HG03159 (cell line): Measurements from ENCODE around the gene RASL10A.

Experiments used
- ATAC-seq: cut with Tn5 transposase; IDR thresholded peaks from one replicate; pipeline ENCODE4 v1.9.1; 2021; ENCODE audit warnings: mild to moderate bottlenecking, moderate library complexity; ENCODE audit not compliant: unreplicated experiment

RASL10A gene

DNA sequence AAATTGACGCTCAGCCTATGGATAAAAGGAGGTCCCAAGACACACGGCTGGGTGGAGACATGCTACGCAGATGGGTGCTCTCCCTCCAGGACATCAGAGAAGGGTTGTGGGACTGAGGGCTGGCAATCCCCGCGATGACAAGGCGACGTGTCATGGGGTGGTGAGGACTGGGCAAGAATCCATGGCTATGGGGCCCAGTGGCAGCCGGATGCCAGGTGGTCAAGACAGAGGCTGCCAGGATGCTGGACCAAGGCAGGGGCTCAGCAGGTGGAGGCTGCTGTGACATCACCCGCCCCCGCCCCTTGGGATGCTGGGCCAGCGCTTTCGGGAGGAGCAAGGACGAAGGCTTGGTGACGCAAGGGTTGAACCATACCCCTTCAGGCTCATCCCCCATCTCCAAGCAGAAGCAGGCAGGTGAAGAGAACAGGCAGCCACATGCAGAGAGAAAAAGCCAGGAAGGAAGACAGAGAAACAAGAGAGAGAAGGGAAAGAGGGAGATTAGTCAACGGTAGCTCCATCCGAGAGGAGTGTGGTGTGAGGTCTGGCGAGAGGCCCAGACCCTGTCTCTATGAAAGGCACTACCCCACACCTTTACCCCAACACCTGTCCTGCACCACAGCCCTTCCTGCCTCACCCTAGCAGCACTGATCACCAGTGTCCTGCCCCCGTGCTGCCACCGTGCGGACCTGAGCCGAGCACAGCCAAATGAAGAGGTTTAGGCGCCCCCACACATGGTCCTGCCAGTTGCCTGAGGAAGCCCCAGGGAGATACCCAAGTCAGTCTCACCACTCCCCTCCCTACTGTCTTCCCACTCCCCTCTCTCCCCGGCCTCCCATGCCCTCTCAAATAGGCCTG, 24.1 kb upstream of the RASL10A start:
- no peak for ATAC-seq

GRCh38 chr22:29338398-29338797, 22.9 kb upstream of the RASL10A start:
- no peak for ATAC-seq

DNA sequence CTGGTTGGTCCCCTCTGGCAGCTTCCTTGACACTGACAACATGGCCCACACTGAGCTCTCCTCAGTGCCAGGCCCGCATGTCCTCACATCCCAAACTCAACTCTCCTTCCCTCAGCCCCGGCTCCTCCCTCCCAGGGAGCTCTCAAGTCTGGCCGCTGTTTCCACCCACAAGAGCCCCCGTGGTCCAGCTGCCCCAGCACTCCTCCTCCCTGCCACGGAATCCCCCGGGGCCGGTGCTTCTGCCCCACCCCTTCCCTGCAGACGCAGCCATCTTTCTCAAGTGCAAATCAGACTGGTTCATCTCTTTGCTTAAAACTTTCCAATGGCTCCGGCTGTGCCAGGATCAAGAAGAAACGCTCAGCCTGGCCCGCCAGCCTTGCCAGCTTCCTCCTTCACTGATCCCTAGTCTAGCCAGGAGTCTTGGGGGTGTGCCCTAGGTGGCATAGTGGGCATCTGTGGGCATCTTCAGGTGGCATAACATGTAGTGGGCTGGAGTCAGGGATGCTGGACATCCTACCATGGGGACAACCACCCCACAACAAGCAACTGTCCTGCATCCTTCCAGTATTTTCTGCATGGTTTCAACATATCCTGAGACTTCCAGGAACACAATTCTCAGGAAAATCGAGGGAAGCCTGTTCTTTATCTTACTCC, 22.3 kb upstream of the RASL10A start:
- no peak for ATAC-seq

DNA sequence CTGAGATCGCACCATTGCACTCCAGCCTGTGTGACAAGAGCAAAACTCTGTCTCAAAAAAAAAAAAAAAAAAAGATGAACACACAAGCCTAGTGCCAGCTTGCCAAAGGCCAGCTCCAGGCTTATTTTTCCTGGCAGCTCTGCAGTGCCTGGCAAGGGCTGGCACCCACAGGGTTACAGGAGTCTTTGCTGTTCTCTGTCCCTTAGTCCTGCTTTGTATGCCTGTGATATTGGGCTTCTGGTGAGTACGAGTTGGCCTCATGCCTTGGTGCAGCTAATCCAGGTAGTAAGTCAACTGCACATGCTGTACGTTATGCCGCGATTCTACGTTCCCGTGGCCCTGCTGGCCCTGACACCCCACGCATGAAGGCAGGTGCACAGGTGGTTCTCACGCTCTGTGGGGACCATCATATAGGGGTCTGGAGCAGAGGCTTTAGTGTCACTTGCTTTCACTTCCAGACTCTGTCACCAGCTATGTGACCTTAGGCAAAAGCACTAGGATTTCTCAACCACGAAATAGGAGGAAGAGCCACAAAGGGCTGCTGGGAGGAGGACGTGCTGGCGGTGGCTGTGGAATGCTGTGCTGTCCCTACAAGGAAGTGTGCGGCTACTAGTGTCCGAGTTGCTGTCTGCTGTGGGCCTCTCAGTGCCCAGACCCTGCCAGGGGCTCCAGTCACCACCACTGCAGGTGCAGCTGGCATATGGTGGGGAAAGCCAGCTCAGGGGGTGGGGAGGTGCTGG, 21.4 kb upstream of the RASL10A start:
- ATAC-seq, result no peak

GRCh38 chr22:29335656-29336055, 20.2 kb upstream of the RASL10A start:
- no peak for ATAC-seq

- ATAC-seq, result no peak
These were observed 19.3 kb upstream of the RASL10A start for GRCh38 chr22:29334696-29335344.

- no peak for ATAC-seq
These were observed 18.7 kb upstream of the RASL10A start for GRCh38 chr22:29334148-29334547.

- no peak for ATAC-seq
These were observed 17.5 kb upstream of the RASL10A start for GRCh38 chr22:29332886-29333496.

DNA sequence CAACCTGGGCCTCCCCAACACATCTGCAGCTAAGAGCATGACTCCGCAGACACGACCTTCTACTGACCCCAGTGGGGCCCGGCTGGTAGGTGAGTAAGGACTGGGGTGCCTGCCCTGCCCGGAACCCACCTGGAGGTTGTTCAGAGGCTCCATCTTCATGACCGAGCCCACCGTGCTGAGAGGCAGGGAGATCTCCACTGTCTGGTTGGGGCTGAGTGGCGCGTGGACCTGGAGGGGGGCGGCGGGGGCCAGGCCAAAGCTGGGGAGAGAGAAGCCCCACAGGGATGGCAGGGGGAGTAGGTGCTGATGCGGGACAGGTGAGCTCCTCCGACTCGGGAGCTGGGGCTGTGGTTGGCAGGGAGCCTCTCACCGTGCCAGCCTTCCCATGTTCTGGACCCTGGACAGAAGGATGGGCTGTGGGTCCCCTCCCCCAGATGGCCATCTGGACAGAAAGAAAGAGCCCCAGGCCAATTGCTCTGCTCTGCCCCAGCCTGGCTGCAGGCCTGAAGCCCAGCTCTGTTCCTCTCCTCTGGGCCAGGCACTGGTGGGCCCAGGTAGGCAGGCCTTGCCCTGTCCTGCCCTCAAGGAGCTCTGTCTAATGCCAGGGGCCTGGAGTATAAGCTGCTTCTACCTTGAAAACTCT, 16.3 kb upstream of the RASL10A start:
- ATAC-seq, result no peak

GRCh38 chr22:29331213-29331612, 15.7 kb upstream of the RASL10A start:
- no peak for ATAC-seq

DNA sequence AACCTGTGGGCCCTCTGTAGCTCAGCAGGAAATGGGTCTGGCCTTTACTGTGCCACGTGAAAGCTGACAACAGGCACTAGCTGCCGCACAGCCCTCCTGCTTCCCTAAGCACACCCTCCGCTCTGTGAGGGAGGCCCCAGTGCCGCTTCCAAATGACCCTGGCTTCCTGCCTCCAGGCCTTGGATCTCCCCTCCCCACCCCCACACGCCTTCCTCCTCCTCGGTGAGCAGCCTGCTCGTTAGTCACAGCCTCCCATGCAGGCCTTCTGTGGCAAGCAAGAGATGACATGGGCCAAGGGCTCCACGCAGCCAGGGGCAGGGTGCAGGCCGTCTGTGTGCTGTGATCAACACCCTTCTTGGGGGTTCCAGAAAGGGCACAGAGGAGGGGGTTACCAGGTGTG, 15.3 kb upstream of the RASL10A start:
- no peak for ATAC-seq

GRCh38 chr22:29330291-29330690, 14.8 kb upstream of the RASL10A start:
- ATAC-seq, result no peak

DNA sequence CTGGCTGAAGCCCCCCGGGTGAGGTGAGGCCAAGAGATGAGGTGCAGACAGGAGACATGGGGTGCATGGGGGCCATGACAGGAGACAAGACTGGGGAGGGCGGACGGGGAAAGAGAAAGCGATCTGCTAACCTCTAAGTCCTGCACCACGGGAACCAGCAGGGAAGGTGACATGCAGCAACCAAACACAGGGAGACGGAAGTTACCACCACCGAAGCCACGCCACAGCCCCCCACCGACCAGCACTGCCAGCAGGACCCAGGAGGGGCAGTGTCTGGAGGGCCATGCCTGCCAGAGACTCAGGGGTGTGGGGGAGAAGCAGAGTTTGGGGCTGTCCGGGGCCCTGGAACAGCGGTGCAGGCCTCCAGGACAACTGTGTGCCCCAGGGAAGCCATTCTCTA, 14.1 kb upstream of the RASL10A start:
- no peak for ATAC-seq

DNA sequence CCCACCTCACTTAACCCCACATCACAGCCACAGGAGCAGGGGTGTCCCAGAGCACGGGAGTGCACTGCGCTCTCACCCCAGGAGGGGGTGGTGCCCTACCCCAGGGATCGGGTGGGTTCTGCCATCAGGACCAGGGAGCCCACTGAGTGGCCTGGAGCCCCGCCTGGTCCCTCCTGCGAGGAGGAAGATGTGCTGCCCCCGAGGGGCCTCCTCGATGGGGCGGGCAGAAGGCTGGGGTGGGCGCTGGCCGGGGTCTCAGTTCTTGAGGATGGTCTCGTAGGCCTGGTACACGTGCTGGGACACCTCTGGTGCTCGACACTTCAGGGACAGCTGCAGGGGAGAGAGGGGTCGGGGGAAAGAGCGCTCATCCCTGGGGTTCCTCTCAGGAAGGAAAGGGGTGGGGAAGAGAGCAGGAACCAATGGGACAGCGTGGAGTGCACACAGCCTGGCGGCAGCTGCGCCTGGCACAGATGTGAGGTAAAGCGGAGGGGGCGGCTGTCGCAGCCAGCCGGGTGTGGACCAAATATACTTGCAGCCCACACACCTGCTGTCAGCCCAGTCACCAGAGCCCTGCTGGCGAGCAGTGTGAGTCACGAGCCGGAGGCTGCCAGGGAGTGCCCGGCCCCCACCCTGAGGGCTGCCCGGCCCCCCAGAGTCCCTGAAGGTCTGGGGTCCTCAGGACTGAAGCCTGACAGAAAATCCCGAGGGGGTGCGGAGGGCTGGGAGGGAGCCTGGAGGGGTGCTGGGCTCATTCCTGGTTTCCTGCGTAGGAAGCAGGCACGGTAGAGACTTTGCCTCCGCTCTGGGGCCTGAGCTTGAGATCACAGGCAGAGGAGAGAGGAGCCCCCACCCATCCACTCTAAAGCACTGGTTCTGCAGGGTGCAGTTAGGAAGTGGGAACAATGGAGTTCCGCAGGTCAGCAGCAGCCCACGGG, 13.3 kb upstream of the RASL10A start:
- no peak for ATAC-seq

DNA sequence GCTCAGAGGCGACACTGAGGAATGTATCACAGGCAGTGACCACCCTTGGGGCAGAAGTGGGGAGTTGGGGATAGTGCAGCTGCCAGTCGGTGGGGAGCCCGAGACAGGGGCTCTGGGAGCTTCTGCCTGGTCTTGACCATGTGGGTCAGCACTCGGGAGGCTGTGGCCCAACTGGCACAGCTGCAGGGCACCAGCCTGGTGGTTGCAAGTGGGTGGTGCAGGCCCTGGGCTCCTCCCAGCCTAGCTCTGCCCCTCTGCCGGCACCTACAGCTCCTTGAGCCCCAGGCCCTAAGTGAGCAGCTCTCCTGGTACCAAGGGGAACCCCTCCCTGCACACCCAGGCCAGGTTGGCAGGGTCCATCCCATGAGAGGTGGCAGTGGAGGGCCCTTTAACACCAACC, 12.6 kb upstream of the RASL10A start:
- ATAC-seq, result no peak

DNA sequence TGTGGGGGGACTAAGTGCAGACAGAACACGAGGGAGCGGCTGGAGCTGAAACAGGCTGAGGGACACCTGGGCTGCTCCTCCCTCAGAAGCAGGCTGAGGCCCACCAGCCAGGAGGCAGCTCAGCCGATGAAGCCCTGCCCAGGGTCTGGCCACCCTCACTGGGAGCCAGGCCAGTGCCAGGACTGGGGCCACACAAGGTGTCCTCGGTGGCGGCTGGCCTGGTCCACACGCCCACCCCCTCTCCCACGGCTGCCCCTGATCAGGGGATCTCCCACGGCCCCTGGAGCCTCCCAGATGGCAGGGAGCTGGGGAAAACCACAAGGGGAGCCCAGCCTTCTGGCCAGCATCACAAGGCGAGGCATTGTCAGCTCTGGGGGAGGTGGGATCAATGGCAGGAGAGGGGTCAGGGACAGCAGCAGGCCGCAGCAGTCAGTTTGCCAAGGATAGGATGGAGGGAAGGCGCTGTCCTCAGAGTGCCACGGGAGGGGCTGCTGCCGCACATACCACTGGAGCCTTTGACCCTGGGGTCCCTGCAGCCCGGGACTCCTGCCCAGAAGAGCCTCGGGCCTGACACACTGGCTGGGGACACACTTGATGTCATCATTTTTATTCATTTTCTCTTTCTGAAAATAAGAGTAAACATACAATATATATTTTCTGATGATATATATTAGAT, 11.7 kb upstream of the RASL10A start:
- no peak for ATAC-seq

DNA sequence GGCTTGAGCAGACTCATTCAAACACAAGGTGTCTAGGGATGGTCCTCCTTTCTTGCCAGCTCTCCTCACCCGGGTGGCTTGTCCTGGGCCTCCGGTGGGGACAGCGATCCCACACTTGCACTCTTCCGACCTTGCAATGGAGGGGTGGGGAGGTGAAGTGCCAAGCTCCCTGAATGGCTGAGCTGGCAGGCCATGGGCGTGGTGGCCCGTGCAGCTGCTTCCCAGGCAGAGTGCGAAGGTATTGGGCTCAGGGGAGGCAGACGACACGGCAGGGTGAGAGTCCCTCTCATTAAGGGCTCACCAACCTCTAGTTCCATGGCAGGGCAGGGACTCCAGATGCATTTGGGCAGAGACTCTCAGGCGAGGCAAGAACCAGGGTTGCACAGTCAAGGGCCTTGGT, 11.0 kb upstream of the RASL10A start:
- ATAC-seq, result no peak

DNA sequence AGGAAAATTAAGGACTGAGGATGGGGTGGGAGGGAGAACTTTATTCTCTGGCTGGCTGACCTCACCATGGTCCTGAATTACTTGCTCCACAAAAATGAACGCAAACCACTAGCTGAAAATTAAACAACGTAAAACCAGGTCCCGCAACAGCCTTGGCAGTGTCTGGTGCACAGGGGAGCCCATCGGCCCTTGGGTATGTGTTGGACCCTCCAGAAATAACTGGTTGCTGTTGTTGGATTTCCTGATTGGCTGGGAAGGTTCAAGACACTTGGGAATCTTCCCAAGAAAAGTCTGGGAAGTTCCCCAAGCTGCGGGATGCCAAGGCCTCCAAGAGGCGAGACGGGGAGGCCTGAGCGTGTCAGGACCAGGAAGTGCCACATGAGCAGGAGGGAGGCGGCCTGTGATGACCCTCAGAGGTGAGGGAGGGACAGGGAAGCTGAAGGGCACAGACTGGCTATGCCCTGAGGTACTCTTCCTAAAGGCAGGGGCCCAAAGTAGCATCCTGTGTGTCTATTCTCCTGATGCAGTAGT, 10.4 kb upstream of the RASL10A start:
- no peak for ATAC-seq
